HEK293 (cell line): ENCODE results near the gene HARBI1.

Experiments
- CTCF ChIA-PET: fragments of 350-600 bp; formaldehyde crosslinking; extraction: SDS; loops from one replicate; lab custom pipeline; 2021; ENCODE audit warnings: antibody characterized with exemption; lab: Yijun Ruan, JAX
- POLR2A ChIA-PET: fragments of 300-600 bp; formaldehyde crosslinking; extraction: SDS; loops from one replicate; lab custom pipeline; 2020; ENCODE audit warnings: antibody characterized with exemption, inconsistent platforms; lab: Yijun Ruan, JAX
- H3K27ac ChIP-seq: fragments of 200-500 bp; sonication (Bioruptor generic); 2 replicates; pipeline ENCODE4 v1.5.1; 2014; ENCODE audit warnings: low read depth, low read length, control low read depth, inconsistent platforms; ENCODE audit errors: extremely low read depth
- H3K36me3 ChIP-seq, 2 experiments: fragments of 200-500 bp in 1 of 2; sonication (Bioruptor generic) in 1 of 2; 1 replicate in 1 of 2; 2 replicates in 1 of 2; pipeline ENCODE4 v1.5.1; 2014 to 2017; ENCODE audit warnings: inconsistent platforms in 2 of 2, low read length in 2 of 2; ENCODE audit not compliant: control insufficient read depth in 2 of 2, insufficient read depth in 1 of 2
- H3K4me1 ChIP-seq: fragments of 200-500 bp; sonication (Bioruptor generic); 2 replicates; pipeline ENCODE4 v1.5.1; 2014; ENCODE audit warnings: mild to moderate bottlenecking, low read length, inconsistent platforms; ENCODE audit not compliant: control insufficient read depth, insufficient read depth
- H3K4me3 ChIP-seq: 2 replicates; pipeline ENCODE4 v1.5.1; 2011; ENCODE audit warnings: low read depth, mild to moderate bottlenecking, control low read depth, low read length, moderate library complexity
- H3K9me3 ChIP-seq: fragments of 200-500 bp; sonication (Bioruptor generic); 2 replicates; pipeline ENCODE4 v1.5.1; 2014; ENCODE audit warnings: low read depth, low read length, inconsistent platforms; ENCODE audit not compliant: control insufficient read depth, insufficient read depth
- GLI2 ChIP-seq: fragments of 450-650 bp; formaldehyde crosslinking; IDR thresholded peaks from 2 replicates; pipeline ENCODE4; 2017; ENCODE audit warnings: missing biosample characterization, missing genetic modification characterization, low read depth, borderline replicate concordance
- IKZF3 ChIP-seq: fragments of 450-650 bp; IDR thresholded peaks from 2 replicates; pipeline ENCODE4 v1.5.0; 2018; ENCODE audit warnings: missing biosample characterization, mild to moderate bottlenecking, missing genetic modification characterization, moderate library complexity
- KLF10 ChIP-seq: fragments of 450-650 bp; IDR thresholded peaks from 2 replicates; pipeline ENCODE4 v1.5.1; 2018; ENCODE audit warnings: missing biosample characterization, mild to moderate bottlenecking, missing genetic modification characterization
- YY2 ChIP-seq: fragments of 450-650 bp; formaldehyde crosslinking; IDR thresholded peaks from 2 replicates; pipeline ENCODE4 v1.5.1; 2016; ENCODE audit warnings: missing biosample characterization, missing genetic modification characterization
- ZBTB20 ChIP-seq: fragments of 450-650 bp; formaldehyde crosslinking; IDR thresholded peaks from 2 replicates; pipeline ENCODE4 v1.5.1; 2016; ENCODE audit warnings: missing biosample characterization, missing genetic modification characterization
- ZFHX2 ChIP-seq: fragments of 450-650 bp; formaldehyde crosslinking; conservative IDR thresholded peaks from 2 replicates; pipeline ENCODE4 v1.5.1; 2016; ENCODE audit warnings: missing biosample characterization, missing genetic modification characterization
- ZFP37 ChIP-seq: fragments of 450-650 bp; formaldehyde crosslinking; IDR thresholded peaks from 2 replicates; pipeline ENCODE4 v1.5.1; 2016; ENCODE audit warnings: missing biosample characterization, missing genetic modification characterization
- ZNF155 ChIP-seq: fragments of 450-650 bp; formaldehyde crosslinking; IDR thresholded peaks from 2 replicates; pipeline ENCODE4 v1.5.1; 2016; ENCODE audit warnings: missing biosample characterization, missing genetic modification characterization
- ZNF239 ChIP-seq: fragments of 450-650 bp; formaldehyde crosslinking; IDR thresholded peaks from 2 replicates; pipeline ENCODE4 v1.5.1; 2016; ENCODE audit warnings: missing biosample characterization, missing genetic modification characterization
- ZNF266 ChIP-seq: fragments of 450-650 bp; formaldehyde crosslinking; IDR thresholded peaks from 2 replicates; pipeline ENCODE4 v1.5.1; 2016; ENCODE audit warnings: missing biosample characterization, missing genetic modification characterization, low read depth
- ZNF473 ChIP-seq: fragments of 450-650 bp; formaldehyde crosslinking; IDR thresholded peaks from 2 replicates; pipeline ENCODE4 v1.5.1; 2017; ENCODE audit warnings: missing biosample characterization, missing genetic modification characterization
- ZNF48 ChIP-seq: fragments of 450-650 bp; formaldehyde crosslinking; IDR thresholded peaks from 2 replicates; pipeline ENCODE4 v1.5.1; 2016; ENCODE audit warnings: missing biosample characterization, missing genetic modification characterization
- ZNF664 ChIP-seq: fragments of 450-650 bp; formaldehyde crosslinking; IDR thresholded peaks from 2 replicates; pipeline ENCODE4 v1.5.1; 2016; ENCODE audit warnings: missing biosample characterization, missing genetic modification characterization
- ZNF792 ChIP-seq: fragments of 450-650 bp; formaldehyde crosslinking; IDR thresholded peaks from 2 replicates; pipeline ENCODE4 v1.5.1; 2016; ENCODE audit warnings: missing biosample characterization, missing genetic modification characterization
- ZNF837 ChIP-seq: fragments of 450-650 bp; formaldehyde crosslinking; IDR thresholded peaks from 2 replicates; pipeline ENCODE4 v1.5.1; 2016; ENCODE audit warnings: missing biosample characterization, missing genetic modification characterization
- TF ChIP-seq, protein P1 (sequence below): fragments of 450-650 bp; formaldehyde crosslinking; IDR thresholded peaks from 2 replicates; pipeline ENCODE4 v1.5.1; 2017; ENCODE audit warnings: missing biosample characterization, missing genetic modification characterization
- TF ChIP-seq, protein P2 (sequence below): fragments of 450-650 bp; formaldehyde crosslinking; IDR thresholded peaks from 2 replicates; pipeline ENCODE4 v1.5.1; 2016; ENCODE audit warnings: missing biosample characterization, missing genetic modification characterization, low read depth
- TF ChIP-seq, protein P3 (sequence below): fragments of 450-650 bp; formaldehyde crosslinking; IDR thresholded peaks from 2 replicates; pipeline ENCODE4 v1.5.1; 2016; ENCODE audit warnings: missing biosample characterization, missing genetic modification characterization
- TF ChIP-seq, protein P4 (sequence below): fragments of 450-650 bp; formaldehyde crosslinking; IDR thresholded peaks from 2 replicates; pipeline ENCODE4 v1.5.1; 2016; ENCODE audit warnings: missing biosample characterization, missing genetic modification characterization, borderline replicate concordance

HARBI1 gene

DNA sequence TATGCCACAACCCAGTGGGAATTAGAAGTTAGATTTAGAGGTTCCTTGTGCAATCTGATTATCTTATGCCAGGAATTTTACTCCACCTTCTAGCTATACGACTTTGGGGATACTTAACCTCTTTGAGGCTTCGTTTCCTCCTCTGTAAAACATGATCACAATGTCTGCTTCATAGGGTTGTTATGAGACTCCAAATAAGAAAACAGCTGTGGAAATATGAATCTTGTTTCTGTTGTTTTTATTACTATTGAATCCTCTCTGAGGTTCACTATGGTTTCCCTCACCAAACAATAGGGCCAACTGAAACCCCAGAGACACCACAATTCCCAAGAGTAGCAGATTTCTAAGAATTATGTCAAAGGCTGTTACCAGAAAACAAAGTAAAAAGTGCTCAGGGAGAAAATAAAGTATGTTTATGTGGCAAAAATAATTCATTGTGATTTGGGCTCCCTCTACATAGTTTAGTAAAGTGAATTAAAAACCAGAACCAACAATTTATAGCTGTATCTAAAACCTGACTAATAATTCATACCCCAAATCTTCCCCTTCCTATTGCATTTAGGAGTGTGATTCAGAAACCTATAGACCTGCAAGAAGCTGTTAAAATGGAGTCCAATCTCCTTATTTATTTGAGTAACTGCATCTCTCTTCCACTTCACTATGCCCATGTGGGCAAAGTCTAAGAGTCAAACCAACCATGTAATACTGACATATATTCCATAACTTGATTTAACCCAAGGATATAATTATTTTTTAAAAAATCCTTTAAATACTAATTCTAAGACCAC, 61.6 kb downstream of the HARBI1 start:
- peak overlapping the region; percentile 55; the same call in 1 of the 2 replicates for H3K27ac ChIP-seq
- ChIA-PET CTCF (interaction anchor here (1.0 to 2.2 kb wide), 8 partner anchors 11 to 204 kb away, joined by 3 to 6 read pairs (median 5); no protein-coding TSS in a partner anchor), POLR2A (interaction anchor here (3.1 kb wide), 1 partner anchor 39 kb away, joined by 8 read pairs; the partner anchor contains the start of gene AMBRA1)
- H3K36me3 ChIP-seq: no peaks in the 10 kb centered on the region
- H3K4me3 ChIP-seq: no peak overlapping the region
- TF ChIP-seq, protein P1, sequence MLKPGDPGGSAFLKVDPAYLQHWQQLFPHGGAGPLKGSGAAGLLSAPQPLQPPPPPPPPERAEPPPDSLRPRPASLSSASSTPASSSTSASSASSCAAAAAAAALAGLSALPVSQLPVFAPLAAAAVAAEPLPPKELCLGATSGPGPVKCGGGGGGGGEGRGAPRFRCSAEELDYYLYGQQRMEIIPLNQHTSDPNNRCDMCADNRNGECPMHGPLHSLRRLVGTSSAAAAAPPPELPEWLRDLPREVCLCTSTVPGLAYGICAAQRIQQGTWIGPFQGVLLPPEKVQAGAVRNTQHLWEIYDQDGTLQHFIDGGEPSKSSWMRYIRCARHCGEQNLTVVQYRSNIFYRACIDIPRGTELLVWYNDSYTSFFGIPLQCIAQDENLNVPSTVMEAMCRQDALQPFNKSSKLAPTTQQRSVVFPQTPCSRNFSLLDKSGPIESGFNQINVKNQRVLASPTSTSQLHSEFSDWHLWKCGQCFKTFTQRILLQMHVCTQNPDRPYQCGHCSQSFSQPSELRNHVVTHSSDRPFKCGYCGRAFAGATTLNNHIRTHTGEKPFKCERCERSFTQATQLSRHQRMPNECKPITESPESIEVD (tag by site-specific recombination): peak; percentile 53; the same call in 1 of the 2 replicates
- no peak for TF ChIP-seq ZNF837 (tag by site-specific recombination)
- peaks cover 21% of the 10 kb centered on the region for H3K4me1 ChIP-seq
- H3K9me3 ChIP-seq: no peaks in the 10 kb centered on the region

DNA sequence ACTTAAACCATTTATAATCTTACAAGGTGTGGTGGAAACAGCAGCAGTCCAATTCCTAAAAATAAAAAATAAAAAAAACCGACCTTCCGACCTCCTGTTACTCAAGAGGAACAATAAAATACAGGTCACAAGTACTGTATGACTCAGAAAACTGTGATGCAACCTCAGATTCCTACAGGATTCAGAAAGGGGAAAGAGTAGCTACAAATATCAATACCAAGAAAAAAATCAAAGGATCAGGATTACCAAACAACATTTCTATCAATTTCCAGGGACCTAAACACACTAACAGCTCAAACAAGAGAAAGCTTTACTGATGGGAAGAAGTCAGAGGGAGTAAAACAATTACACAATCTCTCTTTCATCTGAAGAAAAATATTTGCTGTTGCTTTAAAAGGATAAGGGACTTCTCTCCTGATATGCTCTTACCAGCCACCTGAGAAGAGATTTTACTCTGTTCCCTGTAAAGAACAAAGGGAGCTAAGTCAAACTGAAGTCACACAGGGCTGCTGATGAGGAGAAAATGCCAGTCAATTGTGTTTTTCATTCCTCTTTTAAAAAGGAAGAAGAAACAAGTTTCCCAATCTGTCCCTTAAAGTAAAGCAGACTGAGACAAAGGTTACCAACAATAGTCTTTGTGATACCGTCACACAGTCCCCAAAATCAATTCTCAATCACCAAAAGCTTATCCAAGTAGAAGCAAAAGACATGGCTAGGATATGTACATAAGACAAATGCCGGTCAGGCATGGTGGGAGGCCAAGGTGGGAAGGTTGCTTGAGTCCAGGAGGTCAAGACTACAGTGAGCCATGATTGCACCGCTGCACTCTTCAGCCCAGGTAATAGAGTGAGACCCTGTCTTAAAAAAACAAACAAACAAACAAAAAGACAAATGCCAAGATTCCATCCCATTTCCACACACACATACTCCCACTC, 62.5 kb downstream of the HARBI1 start:
- H3K27ac ChIP-seq: peak overlapping the region; percentile 55
- H3K4me1 ChIP-seq: peaks cover 15% of the 10 kb centered on the region
- H3K4me3 ChIP-seq: no peak overlapping the region
- ChIA-PET CTCF (interaction anchor here (0.7 to 2.2 kb wide), 6 partner anchors 13 to 203 kb away, joined by 3 to 6 read pairs (median 3); no protein-coding TSS in a partner anchor), POLR2A (interaction anchor here (0.6 to 3.1 kb wide), 2 partner anchors 29 to 40 kb away, joined by 7 to 8 read pairs; partner anchors contain the start of gene AMBRA1)
- no peaks in the 10 kb centered on the region for H3K36me3 ChIP-seq
- no peaks in the 10 kb centered on the region for H3K9me3 ChIP-seq
- TF ChIP-seq ZNF155 (no peak), ZFP37 (tag by site-specific recombination) (0 out of 2 replicates have a peak, but pooled peaks have one; percentile 21), ZFHX2 (tag by site-specific recombination) (no peak), IKZF3 (tag by site-specific recombination) (peak; percentile 63), ZNF792 (tag by site-specific recombination) (no peak), ZNF239 (tag by site-specific recombination) (no peak), ZBTB20 (tag by site-specific recombination) (no peak), ZNF473 (tag by site-specific recombination) (no peak), ZNF266 (tag by site-specific recombination) (no peak), ZNF48 (tag by site-specific recombination) (no peak), GLI2 (tag by site-specific recombination) (no peak), YY2 (tag by site-specific recombination) (no peak), ZNF664 (tag by site-specific recombination) (no peak), KLF10 (tag by site-specific recombination) (no peak)
- TF ChIP-seq, protein P2, sequence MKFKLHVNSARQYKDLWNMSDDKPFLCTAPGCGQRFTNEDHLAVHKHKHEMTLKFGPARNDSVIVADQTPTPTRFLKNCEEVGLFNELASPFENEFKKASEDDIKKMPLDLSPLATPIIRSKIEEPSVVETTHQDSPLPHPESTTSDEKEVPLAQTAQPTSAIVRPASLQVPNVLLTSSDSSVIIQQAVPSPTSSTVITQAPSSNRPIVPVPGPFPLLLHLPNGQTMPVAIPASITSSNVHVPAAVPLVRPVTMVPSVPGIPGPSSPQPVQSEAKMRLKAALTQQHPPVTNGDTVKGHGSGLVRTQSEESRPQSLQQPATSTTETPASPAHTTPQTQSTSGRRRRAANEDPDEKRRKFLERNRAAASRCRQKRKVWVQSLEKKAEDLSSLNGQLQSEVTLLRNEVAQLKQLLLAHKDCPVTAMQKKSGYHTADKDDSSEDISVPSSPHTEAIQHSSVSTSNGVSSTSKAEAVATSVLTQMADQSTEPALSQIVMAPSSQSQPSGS (tag by site-specific recombination): no peak
- TF ChIP-seq, protein P1 (tag by site-specific recombination): peak; percentile 84
- TF ChIP-seq, protein P3, sequence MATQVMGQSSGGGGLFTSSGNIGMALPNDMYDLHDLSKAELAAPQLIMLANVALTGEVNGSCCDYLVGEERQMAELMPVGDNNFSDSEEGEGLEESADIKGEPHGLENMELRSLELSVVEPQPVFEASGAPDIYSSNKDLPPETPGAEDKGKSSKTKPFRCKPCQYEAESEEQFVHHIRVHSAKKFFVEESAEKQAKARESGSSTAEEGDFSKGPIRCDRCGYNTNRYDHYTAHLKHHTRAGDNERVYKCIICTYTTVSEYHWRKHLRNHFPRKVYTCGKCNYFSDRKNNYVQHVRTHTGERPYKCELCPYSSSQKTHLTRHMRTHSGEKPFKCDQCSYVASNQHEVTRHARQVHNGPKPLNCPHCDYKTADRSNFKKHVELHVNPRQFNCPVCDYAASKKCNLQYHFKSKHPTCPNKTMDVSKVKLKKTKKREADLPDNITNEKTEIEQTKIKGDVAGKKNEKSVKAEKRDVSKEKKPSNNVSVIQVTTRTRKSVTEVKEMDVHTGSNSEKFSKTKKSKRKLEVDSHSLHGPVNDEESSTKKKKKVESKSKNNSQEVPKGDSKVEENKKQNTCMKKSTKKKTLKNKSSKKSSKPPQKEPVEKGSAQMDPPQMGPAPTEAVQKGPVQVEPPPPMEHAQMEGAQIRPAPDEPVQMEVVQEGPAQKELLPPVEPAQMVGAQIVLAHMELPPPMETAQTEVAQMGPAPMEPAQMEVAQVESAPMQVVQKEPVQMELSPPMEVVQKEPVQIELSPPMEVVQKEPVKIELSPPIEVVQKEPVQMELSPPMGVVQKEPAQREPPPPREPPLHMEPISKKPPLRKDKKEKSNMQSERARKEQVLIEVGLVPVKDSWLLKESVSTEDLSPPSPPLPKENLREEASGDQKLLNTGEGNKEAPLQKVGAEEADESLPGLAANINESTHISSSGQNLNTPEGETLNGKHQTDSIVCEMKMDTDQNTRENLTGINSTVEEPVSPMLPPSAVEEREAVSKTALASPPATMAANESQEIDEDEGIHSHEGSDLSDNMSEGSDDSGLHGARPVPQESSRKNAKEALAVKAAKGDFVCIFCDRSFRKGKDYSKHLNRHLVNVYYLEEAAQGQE (tag by site-specific recombination): no peak
- TF ChIP-seq, protein P4, sequence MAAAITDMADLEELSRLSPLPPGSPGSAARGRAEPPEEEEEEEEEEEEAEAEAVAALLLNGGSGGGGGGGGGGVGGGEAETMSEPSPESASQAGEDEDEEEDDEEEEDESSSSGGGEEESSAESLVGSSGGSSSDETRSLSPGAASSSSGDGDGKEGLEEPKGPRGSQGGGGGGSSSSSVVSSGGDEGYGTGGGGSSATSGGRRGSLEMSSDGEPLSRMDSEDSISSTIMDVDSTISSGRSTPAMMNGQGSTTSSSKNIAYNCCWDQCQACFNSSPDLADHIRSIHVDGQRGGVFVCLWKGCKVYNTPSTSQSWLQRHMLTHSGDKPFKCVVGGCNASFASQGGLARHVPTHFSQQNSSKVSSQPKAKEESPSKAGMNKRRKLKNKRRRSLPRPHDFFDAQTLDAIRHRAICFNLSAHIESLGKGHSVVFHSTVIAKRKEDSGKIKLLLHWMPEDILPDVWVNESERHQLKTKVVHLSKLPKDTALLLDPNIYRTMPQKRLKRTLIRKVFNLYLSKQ: no peak
